Cardiac muscle cell (in vitro differentiated cells and primary cell): ENCODE results near the gene VCL. TPM values are rescaled to one million over a fixed set of nuclear protein-coding genes. Genes with fewer than 3 reads are reported as not detected.

Source experiments
- DNase-seq, 2 donors: peaks; one replicate each; pipeline versions ENCODE4 v3.0.0 to v3.0.0-alpha.2; 2010 to 2017; ENCODE audit warnings: low read depth in 1 of 2, low spot score in 1 of 2
- H3K27ac ChIP-seq: fragments of 200-600 bp; sonication (generic); 2 replicates; pipeline ENCODE4 v1.5.1; 2016
- H3K27me3 ChIP-seq: fragments of 200-600 bp; sonication (generic); 2 replicates; pipeline ENCODE4 v1.6.0; 2016; ENCODE audit warnings: control low read depth
- H3K36me3 ChIP-seq: fragments of 200-600 bp; sonication (generic); 2 replicates; pipeline ENCODE4 v1.5.1; 2016; ENCODE audit warnings: control low read depth
- H3K4me1 ChIP-seq: fragments of 200-600 bp; sonication (generic); 2 replicates; pipeline ENCODE4 v1.8.1; 2017; ENCODE audit warnings: low read depth, mild to moderate bottlenecking, mixed run types
- H3K4me3 ChIP-seq: fragments of 200-600 bp; sonication (generic); 2 replicates; pipeline ENCODE4 v1.5.1; 2016; ENCODE audit warnings: mild to moderate bottlenecking
- H3K9me3 ChIP-seq: fragments of 200-600 bp; sonication (generic); 2 replicates; pipeline ENCODE4 v1.5.1; 2017; ENCODE audit warnings: low read depth, mild to moderate bottlenecking, control low read depth
- polyA plus RNA-seq: library from polyadenylated mRNA; unstranded; fragments of >200 nt; fragmentation: Nextera tagmentation; extraction: Ambion mirVana; gene quantifications from 2 replicates; pipeline ENCODE4 v1.2.1, GENCODE V29; 2016
- total RNA-seq: library from RNA; depleted of rRNA; stranded (reverse); fragments of >200 nt; gene quantifications from 2 replicates; pipeline ENCODE4 v1.2.3, GENCODE V29; 2016
- TF ChIP-seq, protein P1 (sequence below): IDR thresholded peaks from 2 replicates; pipeline ENCODE4 v1.5.1; 2012; ENCODE audit warnings: low read depth, mild to moderate bottlenecking, low read length

VCL gene
- total and polyA plus RNA-seq, 2 experiments from 2014 or later, result 118 to 167 TPM

DNA sequence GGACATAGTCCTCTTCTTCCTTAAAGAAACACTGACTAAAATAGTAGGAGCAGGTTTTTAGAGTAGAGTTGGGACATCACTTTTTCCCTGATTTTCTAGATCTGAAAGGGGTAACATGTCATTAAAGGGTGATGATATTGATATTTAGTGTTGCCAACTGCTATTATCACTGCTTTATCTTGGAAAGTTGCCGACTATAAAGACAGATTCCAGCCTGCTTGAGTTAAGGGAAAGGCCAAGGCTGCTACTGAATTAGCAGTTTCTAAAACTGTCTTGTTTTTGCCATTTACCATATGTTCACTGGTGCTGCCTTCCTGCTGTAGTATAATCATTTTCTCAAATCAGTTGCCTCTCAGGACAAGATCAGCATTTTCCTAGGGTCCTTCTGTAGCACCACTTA is 123.0 kb downstream of the VCL start:
- no peaks in the 10 kb centered on the region for H3K9me3 ChIP-seq
- H3K4me1 ChIP-seq, result no peaks in the 10 kb centered on the region
- no peaks in the 10 kb centered on the region for H3K27me3 ChIP-seq
- no peak for DNase-seq
- H3K36me3 ChIP-seq, result peaks cover 70% of the 10 kb centered on the region
- TF ChIP-seq, protein P1, sequence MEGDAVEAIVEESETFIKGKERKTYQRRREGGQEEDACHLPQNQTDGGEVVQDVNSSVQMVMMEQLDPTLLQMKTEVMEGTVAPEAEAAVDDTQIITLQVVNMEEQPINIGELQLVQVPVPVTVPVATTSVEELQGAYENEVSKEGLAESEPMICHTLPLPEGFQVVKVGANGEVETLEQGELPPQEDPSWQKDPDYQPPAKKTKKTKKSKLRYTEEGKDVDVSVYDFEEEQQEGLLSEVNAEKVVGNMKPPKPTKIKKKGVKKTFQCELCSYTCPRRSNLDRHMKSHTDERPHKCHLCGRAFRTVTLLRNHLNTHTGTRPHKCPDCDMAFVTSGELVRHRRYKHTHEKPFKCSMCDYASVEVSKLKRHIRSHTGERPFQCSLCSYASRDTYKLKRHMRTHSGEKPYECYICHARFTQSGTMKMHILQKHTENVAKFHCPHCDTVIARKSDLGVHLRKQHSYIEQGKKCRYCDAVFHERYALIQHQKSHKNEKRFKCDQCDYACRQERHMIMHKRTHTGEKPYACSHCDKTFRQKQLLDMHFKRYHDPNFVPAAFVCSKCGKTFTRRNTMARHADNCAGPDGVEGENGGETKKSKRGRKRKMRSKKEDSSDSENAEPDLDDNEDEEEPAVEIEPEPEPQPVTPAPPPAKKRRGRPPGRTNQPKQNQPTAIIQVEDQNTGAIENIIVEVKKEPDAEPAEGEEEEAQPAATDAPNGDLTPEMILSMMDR, result no peak
- no peak overlapping the region for H3K4me3 ChIP-seq
- H3K27ac ChIP-seq, result peak overlapping the region; percentile 55

DNA sequence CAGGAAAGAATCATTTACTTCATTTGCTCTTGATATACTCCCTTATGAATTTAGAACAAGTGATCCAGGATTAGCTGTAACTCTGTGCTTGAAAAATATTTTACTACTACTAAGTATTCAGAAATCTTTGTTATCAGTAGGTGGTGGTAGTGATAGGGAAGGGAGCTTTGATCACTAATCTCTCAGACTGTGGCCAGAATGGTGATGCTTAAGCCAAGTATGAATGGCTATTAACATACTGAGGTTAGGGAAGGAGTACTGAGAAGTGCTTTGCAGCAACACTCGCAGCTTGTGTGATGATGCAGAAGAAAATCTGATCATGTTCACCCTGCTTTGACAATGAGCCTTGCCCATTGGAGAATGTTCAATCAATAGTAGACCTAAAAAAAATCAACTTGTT is 123.5 kb downstream of the VCL start:
- no peaks in the 10 kb centered on the region for H3K9me3 ChIP-seq
- peak overlapping the region; percentile 55 for H3K27ac ChIP-seq
- H3K4me3 ChIP-seq, result no peak overlapping the region
- TF ChIP-seq, protein P1, result no peak
- no peak for DNase-seq
- no peaks in the 10 kb centered on the region for H3K4me1 ChIP-seq
- H3K27me3 ChIP-seq, result no peaks in the 10 kb centered on the region
- peaks cover 70% of the 10 kb centered on the region for H3K36me3 ChIP-seq

DNA sequence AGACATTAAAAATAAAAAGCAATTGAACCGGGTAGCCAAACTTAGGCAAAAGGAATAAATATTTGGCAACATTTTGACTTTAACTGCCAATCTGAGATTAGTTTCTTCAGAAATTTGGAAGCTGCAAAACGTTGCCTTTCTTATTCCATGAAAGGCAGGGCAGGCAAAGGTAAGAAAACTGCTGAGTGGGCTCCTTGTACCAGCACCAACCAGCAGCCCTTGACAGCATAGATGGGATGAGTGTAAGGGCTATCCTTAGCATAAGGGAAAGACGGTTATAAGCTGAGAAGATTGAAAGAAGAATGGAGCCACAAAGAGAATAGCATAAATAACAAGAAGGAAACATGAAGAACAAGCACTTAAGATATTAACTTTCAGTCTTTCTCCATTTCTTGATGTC is 124.1 kb downstream of the VCL start:
- Histone ChIP-seq H3K36me3 (peaks cover 66% of the 10 kb centered on the region), H3K27ac (peak overlapping the region; percentile 55), H3K9me3 (no peaks in the 10 kb centered on the region), H3K27me3 (no peaks in the 10 kb centered on the region), H3K4me1 (no peaks in the 10 kb centered on the region), H3K4me3 (no peak overlapping the region)
- TF ChIP-seq, protein P1, result no peak
- no peak for DNase-seq

DNA sequence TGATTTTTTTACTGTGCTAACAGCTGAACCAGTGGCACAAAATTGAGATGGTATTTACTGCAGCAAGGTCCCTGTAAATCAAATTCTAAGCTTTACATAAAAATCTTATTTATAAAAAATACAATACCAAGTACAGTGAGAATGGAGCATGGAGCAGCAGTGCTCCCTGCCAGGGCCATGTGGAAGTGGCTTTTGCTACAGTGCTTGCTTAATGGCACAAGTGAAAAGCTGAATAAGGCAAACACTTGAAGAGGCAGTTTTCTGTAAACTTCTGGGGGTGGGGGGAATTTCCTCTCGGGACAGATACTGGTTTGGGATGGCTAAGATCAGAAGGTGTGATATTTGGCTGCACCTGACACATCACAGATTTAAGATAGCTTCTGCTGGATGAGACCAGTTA is 125.2 kb downstream of the VCL start:
- peaks cover 60% of the 10 kb centered on the region for H3K36me3 ChIP-seq
- H3K27ac ChIP-seq, result no peak overlapping the region
- H3K9me3 ChIP-seq, result no peaks in the 10 kb centered on the region
- no peaks in the 10 kb centered on the region for H3K27me3 ChIP-seq
- no peaks in the 10 kb centered on the region for H3K4me1 ChIP-seq
- H3K4me3 ChIP-seq, result no peak overlapping the region
- DNase-seq, result no peak
- TF ChIP-seq, protein P1, result no peak

DNA sequence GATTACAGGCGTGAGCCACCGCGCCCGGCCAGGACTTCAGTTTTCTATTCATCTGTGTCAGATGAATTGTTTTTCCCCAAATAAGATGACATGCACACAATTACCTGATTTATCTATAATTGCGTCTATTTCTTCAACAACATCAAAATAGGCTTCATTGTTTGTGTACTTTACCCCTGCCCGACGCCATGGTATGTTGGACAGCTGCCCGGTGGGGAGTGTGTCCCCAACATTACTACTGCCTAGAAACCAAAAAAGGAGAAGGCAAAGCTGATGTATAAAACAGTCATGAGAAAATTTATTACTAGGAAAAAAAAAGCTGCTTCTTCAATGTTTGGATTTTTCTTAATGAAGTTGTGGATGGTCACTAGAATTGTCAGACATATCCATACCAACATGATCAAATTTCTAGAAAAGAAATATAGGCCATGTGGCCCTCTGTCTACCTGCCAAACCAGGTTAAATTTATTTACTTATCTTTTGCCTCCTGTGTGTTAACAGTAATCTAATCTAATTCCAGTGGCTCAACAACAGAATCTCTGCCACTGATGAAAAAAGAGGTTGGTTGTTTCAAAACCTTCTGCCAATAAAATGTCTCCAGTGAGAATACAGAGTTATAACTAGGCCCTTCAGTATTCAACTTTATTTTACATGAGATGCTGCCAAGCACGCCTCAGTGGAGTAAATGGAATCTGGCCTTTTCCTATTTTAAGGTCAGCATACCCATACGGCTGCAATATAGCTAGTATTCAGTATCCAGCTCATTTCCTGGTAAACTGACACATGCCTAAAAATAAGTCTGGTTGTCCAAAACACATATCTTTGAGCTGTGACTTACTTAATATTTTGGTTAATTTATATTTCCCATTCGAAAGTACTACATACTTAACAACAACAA is 136.3 kb downstream of the VCL start:
- DNase-seq, result no peak
- no peak overlapping the region for H3K27ac ChIP-seq
- H3K36me3 ChIP-seq, result peaks cover 67% of the 10 kb centered on the region
- no peaks in the 10 kb centered on the region for H3K4me1 ChIP-seq
- TF ChIP-seq, protein P1, result no peak
- no peak overlapping the region for H3K4me3 ChIP-seq
- no peaks in the 10 kb centered on the region for H3K27me3 ChIP-seq
- no peaks in the 10 kb centered on the region for H3K9me3 ChIP-seq
